OCI-M1 (cell line): ENCODE data around the gene WDR72.
"Not testable (repeated sequence)": the region's sequence is repeated elsewhere in the genome, so short reads cannot be mapped to it uniquely, and the experiment has no call there.

ENCODE experiments used
- DNase-seq: peaks from one replicate; lab custom pipeline; 2025; lab: John Stamatoyannopoulos, UW

The WDR72 gene

DNA sequence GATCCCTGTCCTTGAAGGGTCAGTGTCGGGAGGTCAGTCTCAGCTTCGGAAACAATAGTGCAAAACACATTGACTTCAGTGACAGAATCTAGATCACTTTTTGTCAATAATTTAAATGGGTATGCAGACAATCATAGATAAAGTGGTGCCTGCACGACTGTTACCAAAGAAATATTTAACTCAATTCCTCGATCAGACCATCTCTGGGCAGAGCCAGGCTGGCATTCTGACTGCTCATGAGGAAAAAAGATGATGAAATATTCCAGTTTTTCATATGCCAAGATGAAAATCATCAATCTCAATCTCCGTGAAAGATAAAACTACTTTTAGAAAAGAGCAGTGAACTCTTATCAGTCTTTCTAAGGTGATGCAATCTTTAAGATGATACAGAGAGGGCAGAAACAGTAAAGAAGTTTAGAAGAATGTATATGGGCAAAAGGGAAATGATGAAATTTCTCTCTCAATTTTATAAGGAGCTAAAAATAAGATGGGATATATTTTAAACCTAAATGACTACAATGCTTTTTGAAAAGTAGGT lies 169.9 kb downstream of the WDR72 start:
- DNase-seq: peak; percentile 4

DNA sequence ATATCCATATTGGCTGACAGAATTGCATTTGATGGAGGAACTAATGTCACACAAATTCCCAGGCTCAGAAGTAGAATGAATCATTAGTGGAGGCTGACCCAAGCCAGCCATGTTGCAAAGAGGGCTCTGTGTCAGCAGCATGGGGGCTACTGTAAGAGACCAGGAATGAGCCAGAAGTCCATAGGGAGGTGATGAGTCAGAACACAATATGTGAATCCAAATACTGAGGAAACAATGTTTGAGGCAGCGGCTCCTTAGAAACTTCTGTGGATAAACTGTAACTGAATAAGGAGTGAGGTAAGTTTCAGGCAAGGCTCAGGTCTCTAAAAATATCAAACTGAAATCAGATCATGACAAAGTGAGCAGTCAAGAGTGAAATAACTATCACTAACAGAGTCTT lies 170.7 kb downstream of the WDR72 start:
- no peak for DNase-seq

DNA sequence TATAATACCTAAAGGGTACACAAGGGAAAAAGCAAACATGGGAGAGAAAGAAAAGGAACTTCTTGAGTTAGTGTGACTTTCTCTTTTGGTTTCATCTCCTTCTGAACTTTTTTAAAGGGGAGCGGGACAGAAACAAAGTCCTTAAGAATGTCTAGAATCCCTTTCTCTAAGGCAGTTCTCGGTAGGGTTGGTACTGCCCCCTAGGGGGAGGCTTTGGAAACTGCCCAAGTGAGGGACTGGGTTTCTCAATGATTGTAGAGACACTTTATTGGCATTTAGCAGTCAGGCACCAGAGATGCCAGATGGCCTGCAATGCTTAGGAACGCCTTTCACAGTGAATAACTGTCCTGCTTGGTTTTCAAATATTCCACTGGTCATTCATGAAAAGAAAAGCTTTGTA lies 172.7 kb downstream of the WDR72 start:
- DNase-seq: peak; percentile 56

DNA sequence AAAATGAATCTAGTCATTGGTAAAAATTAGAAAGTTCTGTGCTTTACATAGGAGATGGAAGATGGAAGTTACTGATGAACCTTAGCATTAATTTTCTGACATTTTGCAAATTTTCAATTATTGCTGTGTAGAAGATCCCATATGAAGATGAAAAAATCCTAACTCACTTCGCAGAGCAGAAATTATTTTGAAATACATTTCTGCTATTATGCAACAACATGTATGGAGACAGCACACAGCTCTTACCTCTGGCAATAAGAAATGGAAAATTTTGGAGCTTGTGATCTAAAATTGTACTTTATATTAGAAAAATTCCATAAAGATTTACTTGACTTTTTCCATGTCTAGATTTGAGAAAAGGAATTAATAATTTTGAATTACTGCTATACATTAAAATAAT lies 177.9 kb downstream of the WDR72 start:
- DNase-seq: no peak

DNA sequence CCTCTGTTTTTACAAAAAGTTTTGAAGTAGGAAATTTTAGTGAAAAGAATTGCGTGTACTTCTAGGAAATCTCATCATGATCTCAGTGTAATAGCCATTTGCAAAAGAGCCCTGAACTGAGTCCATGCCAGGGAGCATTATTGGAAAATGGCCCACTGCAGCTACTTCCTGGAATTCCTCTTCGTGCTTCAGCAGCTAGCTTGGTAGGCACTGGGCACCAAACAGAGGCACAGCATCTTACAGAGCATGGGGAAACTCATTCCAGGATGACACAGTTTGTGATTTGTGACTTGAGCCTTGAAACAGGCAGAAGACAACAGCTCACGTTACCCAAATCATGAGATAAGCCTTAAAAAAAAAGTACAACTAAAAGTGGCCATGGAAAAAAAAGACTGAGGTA lies 179.1 kb downstream of the WDR72 start:
- DNase-seq: no peak

DNA sequence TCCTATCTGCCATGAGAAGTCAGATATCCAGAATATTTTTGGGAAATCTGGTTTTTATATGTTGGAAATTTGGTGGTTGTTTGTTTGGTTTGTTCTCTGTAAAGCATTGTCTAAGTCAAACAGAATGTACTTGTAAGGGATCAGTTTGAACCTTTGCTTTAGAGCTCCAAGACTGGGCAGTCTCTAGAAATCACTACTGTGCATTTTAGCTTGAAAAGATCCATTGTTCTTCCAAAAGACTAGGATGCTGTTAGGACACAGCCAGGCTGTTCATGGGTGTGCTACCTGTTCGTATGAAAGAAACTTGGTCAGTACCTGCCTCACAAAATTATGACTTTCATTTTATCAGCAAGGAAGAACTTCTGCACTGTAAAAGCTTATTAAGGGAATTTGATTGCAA lies 182.6 kb downstream of the WDR72 start:
- no peak for DNase-seq

DNA sequence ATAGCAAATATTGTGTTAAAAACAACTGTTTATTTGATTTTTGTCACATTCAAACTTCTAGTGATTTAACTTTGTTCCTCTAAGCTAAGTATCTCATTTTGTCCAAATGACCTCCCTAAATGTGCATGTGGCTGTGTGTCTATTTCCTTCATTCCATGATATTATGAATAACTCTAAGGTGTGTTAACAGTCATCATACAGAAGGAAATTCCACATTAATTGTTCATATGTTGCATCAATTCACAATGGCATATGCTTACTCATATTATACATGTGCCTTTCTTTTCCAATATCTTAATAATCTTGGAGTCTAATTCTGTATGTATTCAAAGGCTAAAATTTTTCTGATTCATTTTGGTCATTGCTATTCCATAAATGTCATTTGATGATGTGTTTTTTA lies 186.4 kb downstream of the WDR72 start:
- no peak for DNase-seq

DNA sequence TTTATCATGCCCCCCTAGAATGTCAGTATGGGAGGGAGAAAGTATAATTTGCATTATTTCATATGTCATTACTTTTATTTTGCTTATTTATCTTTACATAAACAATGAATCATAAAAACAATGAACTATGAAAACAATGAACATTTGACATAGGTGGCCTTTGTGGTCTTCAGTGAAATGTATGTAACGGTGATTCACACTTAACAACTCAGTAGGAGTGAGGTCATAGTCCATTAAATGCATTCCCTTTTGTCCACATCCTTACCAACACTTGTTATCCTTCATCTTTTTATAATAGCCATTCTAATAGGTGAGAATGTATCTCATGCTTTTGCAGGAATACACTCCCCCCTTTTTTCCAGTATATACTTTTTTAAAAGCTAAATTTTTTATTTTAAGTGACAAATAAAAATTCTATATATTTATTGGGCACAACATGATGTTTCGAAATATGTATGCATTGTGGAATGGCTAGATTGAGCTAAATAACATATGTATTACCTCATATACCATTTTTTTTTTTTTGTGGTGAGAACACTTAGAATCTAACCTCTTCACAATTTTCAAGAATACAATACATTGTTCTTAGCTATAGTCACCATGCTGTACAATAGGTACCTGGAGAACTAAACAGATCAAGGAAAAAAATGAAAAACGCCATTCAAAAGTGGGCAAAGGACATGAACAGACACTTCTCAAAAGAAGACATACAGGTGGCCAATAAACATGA lies 189.5 kb downstream of the WDR72 start:
- DNase-seq: no peak

DNA sequence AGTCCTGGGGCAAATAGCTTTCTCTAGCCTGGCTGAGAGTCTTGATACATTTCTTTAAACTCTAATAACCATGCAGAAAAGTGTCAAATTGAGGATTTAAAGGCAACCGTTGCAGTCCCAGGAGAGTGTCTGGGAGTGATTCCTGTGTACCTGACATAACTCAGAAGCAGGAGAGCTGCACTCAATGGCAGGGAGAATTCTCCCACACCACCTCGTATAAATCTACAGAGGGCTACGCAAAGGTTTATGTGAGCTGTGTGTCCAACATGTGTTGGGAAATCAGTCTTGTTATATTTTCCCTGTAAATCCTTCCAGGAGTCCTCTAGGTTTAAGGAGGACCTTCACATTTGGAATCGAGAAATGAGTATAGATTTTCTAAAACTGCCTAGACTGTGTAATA lies 192.6 kb downstream of the WDR72 start:
- DNase-seq: no peak

DNA sequence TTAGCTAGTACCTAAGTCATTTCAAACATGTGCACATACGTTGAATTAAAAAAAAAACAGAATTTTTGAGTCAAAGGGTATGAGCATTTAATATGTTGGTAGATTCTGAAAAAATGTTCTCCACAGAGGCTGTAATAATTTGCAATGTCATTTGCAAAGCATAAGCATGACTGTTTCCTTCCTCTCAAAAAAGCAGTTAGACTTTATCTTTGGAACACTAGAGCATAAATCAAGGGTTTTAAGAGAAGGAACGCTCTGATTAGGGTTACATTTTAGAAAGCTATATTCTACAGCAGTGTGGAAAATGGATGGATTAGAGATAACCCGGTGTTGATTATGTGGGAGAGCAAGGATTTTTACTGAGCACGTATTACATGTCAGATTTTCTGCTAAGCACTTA lies 193.7 kb downstream of the WDR72 start:
- no peak for DNase-seq

DNA sequence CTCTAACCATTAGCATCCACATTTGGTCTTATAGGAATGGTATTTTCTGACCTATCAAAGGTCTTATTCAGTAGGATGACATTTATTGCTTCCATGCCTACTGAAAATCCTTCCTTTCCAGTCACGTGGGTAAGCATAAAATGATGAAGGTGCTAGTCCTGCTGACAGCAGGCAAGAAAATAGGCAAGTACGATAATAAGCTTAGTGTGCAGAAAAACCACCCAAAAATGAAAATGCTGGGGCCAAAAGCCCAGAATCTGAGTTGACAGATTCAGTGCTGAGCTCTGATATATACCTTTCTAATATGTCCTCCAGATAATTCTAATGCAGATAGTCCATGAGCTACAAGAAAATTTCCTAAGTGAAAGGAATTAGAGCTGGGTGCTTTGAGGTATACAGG lies 194.8 kb downstream of the WDR72 start:
- DNase-seq: no peak

DNA sequence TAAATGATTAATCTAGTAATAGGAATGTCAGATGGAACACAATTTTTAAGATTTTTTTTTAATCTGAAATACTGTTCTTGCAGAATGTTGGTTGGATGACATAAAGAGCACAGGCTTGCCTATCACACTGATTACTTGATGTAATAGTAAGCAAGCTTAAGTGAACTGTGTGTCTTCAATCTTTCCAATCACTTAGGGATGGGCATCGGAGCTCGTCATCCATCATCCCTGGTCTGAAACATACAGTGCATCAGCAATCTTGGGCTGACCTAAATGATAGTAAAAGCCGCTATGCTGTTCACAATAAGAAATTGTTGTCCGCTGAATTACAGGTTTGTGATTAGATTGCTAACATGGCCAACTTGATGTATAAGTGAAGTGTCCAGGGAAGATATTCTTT lies 195.8 kb downstream of the WDR72 start:
- no peak for DNase-seq

DNA sequence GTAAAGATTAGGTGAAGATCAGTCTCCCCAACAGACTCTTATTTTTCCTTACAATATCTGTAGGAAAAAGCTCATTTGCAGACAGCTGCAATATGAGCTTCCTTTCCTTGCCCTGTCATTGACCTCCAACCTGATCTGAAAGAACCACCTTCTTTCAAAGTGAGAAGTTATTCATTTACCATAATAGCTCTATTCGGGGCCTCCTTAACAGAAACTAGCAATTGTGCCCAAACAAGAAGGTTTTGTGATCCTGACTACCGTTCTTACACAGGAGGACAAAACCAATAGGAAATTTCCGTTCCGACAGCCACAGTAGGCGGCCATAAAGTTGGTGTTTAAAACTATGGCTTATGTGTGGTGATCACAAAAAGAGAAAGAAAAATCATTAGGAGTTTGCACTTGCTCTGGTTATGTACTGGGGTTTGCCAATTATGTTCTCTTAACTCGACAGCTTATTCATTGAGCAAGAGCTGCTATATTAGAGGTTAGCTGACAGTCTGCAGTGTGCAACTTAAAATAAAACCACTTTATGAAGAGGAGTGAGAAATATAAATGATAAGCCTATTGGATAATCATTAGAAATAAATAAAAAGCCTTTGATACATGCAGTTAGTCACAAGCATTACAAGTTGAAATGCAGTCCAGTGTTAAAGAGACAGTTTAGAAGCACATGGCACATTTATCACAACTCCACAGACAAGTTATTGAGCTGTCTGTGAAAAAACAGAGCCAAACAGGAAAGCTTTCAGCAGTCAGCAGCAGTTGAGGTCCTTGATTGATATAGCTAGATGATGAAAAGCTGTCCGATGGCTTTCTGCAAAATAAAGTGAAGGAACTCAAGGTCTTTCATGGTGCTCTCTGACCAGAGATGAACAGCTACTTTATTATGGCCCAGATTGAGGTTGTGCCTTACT lies 199.8 kb downstream of the WDR72 start:
- no peak for DNase-seq

DNA sequence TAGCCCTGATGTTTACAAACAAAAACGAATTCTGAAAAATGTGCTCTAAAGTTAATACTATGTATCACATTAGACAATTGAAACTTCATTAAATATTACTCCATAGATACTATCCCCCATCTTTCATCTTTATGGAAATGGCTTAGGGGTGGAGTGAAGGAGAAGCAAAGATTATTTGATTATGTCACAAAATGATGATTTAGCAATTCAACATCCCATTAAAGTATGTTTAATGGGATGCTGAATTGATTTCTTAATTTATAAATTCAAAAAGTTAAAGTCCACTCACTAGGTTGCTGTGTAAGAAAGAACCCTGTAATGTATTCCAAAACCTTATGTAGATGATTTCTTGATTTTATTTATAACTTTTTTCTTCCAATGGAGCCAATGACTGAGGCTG lies 201.1 kb downstream of the WDR72 start:
- no peak for DNase-seq

DNA sequence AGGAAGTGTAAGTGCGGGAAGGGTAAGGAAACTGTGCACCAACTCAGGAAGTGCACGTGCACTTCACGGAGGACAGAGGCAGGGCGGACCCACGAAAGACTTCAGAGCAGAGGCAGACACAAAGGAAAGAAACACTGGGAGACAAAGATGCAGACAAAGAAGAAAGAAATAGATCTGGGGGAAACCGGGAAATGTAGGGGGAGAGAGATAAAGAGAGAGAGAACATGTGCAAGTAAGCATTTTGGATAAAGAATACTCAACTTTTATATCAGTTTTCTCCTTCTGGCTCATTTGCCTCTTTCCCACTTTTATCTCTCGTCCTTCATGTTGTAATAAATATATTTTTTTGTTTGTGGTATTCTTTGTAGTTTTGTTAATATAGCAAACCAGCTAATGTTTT lies 204.2 kb downstream of the WDR72 start:
- no peak for DNase-seq

DNA sequence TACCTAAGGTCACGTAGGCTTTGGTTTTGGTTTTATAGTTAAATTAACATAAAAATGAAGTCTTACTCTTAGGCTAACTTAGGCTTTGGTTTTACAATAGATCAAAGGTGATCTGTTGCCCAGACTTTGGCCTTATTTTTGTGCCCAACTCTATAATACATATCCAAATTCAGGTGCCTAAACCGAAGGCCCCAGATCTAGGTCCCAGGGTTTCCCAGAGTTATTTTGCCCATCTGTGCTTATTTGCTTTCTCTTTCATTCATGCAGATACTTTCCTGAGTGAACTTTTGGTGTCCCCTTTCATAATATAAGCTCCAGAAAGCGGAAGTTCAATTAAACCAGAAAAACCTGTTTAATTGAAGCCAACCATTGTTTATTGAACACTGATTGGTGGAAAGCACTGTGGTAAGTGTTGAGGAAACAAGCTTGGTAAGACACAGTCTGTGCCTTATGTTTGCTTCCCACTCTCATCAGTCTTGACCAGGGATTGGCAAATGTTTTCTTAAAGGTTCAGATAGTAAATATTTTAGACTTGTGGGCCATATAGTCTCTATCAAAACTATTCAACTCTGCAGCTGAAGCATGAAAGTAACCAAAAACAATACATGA lies 209.7 kb downstream of the WDR72 start:
- DNase-seq: peak; percentile 37

DNA sequence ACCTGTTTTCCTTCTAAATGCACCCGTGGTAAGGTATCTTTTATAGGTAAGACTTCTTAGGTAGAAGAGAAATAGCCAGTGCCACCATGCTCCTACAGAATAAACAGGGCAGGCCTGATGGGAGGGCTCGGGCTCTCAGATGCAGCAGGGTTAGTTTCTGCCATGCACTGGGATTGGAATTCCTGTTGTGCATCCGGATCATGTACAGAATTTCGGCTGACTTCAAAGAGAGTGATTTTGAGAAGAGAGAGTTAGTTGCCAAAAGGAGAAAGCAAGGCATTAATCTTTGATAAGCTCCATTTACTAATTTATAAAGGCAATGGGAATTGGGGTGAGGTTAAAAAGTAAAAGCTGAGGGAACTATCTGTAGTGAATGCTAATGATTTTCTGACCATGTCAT lies 211.2 kb downstream of the WDR72 start:
- no peak for DNase-seq

DNA sequence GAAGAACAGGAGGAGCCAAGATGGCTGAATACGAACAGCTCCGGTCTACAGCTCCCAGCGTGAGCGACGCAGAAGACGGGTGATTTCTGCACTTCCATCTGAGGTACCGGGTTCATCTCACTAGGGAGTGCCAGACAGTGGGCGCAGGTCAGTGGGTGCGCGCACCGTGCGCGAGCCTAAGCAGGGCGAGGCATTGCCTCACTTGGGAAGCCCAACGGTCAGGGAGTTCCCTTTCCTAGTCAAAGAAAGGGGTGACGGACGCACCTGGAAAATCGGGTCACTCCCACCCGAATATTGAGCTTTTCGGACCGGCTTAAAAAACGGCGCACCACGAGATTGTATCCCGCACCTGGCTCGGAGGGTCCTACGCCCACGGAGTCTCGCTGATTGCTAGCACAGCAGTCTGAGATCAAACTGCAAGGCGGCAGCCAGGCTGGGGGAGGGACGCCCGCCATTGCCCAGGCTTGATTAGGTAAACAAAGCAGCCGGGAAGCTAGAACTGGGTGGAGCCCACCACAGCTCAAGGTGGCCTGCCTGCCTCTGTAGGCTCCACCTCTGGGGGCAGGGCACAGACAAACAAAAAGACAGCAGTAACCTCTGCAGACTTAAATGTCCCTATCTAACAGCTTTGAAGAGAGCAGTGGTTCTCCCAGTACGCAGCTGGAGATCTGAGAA lies 218.7 kb downstream of the WDR72 start:
- not testable (repeated sequence) for DNase-seq

DNA sequence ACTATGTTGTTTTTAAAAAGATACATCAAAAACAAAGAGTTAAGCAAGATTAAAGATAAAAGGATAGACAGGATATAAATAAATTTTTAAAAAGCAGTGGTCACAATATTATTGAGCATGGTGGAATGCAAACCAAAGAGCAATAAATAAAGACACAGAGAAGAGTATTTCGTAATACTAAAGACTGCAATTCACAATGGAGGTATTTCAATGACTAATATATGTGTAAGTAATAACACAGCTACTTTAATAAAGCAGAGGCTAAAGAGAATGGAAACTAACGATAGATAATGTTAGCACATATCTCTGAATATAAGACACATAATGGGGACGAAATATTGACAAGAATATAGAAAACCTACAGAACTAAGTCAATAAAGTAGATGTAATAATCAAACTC lies 219.6 kb downstream of the WDR72 start:
- DNase-seq: no peak

DNA sequence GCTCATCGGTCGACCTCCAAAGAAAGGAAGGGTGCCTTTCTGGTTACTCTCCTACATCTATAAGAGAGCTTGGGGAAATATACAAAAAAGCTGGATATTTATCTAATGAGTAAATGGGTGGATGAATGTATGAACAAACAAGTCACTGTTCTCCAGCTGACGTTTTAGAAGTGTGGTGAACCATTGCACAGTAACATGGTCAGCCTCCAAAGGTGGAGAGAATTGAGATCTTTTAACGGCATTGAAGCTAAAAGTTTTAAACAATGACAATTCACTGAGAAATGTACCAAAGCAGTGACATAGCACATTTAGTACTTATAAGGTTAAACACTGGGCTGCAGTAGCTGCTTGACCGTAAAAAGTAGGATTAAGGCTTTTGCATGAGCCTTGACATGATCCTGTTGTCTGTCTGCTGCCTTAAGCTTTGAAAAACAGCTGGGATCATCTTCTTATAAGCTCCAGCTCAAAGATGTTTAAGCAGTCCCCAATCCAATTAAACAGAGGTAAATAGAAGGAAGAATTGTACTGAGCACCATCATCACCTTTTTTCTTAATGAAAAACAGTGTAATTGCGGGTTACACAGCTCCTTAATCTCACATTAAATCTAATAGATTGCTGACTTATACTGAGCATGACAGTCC lies 222.9 kb downstream of the WDR72 start:
- DNase-seq: no peak

DNA sequence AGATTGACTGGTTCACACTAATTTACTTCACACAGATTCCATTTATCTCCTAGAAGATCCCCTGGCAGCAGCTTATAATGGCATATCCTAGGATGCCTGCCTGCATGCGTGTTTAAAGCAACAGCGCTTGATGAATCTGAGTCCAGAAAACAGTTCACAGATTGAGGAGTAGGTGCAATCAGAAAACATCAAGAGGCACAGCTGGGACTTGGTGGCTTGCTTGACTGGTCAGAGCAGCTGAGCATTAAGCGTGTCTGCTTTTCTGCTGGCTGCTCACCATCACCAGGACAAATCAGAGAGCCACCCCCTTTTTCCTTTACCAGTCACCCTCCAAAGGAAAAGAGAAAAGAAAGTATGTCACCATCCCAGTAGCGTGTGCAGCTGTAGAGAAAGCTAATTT lies 223.6 kb downstream of the WDR72 start:
- no peak for DNase-seq
